NCI-H2029 (cell line): ENCODE measurements around the gene MPDU1.
"Not testable (repeated sequence)": the region's sequence is repeated elsewhere in the genome, so short reads cannot be mapped to it uniquely, and the experiment has no call there.

Experiments
- DNase-seq: peaks from one replicate; lab custom pipeline; 2025; lab: John Stamatoyannopoulos, UW

MPDU1 gene

DNA sequence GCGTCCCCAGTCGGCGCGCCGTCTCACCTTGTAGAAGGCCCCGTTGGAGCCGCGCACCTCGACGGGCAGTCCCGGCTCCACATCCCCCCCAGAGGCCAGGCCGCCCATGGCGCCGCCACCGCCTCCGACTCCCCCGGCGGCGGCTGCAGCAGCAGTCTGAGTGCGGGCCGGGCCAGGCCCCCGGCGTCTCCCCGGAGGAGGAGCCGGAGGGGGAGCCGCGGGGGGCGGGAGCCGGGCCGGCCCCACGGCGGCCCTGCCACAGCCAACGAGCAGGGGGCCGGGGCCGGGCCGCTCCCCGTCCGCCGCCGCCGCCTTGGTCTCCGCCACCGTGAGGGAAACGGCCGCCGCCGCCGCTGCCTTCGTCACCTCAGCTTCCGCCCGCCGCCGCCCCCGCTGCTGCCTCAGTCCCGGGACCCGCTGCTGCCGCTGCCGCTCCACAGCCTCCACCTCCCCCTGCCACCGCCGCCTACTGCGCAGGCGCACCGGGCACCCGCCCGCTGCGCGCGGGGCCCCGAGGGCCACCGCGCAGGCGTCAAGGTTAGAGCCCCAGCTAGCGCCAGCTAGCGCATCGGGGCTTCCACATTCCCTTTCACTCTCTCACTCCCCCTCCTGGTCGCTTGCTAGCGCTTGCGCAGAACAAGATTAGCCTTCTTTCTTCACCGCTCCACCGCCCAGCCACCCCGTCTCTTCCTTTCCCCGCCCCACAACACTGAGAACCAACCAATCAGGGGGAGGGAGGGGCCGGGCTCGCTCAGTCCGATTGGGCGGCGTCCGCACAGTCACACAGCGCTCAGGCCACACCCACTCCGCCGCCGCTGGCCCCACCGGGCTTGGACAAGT, 31.0 kb downstream of the MPDU1 start, which contains the start of gene FXR2:
Gene FXR2 (minus strand): TSS at position 473 of the 840 bp plus-strand sequence. CDS start 365 bp downstream, at position 108.
- peak; percentile 94 for DNase-seq

DNA sequence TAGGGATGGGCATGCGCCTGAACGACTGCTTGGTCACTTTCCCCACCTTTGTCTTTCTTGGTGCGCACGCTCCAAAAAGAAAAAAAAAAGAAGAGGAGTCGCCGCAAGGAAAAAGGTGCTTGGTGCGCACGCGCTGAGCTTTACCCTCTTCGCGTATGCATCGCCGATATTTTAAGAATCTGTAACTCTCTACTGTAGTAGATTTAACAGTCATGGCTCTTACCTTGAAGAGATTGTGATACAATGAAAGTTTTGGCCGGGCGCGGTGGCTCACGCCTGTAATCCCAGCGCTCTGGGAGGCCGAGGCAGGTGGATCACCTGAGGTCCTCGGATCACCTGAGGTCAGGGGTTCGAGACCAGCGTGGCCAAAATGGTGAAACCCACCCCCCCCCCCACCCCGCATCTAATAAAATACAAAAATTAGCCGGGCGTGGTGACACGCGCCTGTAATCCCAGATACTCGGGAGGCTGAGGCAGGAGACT, 31.7 kb downstream of the MPDU1 start:
- no peak for DNase-seq

DNA sequence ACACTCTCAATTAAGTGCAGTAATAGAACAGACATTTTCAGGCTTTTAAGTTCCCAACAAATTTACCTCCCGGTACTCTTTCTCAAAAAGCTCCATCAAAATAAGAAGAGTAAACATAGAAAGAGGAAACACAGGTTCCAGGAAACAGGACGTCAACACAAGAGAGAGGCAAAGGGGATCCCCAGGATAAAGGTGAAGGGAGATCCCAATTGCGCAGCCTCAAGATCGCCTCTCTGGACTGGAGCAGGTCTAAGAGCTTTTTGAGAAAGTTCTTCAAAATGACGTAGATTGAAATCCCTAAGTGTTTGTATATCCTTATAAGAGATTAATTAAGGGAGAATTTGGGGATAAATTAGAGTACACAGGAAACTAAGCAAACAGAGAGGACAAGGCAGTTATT, 35.0 kb downstream of the MPDU1 start:
- no peak for DNase-seq

DNA sequence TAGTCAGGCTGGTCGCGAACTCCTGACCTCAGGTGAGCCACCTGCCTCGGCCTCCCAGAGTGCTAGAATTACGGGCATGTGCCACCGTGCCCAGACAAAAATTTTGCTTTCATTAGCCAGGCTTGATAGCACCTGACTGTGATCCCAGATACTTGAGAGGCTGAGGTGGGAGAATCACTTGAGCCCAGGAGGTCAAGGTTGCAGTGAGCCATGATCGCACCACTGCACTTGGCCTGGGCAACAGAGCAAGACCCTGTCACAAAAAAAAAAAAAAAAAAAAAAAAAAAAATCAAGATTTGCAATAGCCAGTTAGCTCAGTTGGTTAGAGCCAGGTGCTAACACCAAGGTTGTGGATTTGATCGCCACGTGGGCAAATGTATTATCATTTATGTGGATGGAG, 37.2 kb downstream of the MPDU1 start:
- DNase-seq, result no peak

DNA sequence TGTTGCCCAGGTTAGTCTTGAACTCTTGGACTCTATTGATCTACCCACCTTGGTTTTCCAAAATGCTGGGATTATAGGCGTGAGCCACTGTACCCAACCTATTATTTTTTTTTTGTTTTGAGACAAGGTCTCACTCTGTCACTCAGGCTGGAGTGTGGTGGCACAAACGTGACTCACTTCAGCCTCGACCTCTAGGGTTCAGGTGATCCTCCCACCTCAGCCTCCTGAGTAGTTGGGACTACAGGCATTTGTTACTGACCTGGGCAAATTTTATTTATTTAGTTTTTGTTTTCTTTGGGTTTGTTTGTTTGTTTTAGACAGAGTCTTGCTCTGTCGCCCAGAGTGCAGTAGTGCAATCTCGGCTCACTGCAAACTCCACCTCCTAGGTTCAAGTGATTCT, 40.0 kb downstream of the MPDU1 start:
- no peak for DNase-seq

DNA sequence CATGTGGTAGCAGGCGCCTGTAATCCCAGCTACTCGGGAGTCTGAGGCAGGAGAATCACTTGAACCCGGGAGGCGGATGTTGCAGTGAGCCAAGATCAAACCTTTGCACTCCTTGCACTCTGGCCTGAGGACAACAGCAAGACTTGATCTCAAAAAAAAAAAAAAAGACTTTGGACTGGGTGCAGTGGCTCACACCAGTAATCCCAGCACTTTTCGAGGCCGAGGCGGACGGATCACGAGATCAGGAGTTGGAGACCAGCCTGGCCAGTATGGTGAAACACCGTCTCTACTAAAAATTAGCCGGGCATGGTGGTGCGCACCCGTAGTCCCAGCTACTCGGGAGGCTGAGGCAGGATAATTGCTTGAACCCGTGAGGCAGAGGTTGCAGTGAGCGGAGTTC, 42.1 kb downstream of the MPDU1 start:
- DNase-seq, result not testable (repeated sequence)

DNA sequence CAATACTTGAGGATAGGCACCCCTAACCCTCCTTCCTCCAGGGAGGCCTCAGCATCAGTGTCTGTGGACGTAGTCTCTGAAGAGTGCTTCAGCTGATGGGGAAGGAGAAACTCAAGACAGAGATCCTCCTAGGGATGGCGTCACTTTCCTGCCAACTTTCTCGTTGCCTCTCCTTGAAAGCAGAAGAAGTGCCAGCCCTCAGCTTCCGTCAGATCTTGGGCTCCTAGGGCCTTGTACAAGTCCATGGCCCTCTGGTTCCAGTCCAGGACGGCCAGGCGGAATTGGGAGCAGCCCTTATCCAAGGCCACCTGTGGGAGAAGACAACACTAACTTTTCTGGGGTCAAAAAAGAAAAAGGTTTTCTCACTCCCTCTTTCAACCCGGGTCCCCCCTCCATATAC, 42.7 kb downstream of the MPDU1 start:
- DNase-seq, result no peak

DNA sequence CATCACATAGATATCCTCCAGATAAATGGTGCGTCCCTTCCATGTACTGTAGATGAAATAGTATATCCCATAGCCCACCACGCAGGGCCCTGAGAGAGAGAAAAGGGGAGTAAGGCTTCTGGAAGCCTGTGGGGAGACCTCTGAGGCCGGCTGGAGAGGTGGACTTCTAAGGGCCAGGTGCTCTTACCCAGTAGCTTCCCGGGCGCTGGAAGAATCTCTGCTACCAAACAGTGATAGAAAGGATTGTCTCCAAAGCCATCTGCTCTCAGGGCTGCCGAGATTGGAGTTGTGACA, 43.3 kb downstream of the MPDU1 start:
- DNase-seq, result no peak

DNA sequence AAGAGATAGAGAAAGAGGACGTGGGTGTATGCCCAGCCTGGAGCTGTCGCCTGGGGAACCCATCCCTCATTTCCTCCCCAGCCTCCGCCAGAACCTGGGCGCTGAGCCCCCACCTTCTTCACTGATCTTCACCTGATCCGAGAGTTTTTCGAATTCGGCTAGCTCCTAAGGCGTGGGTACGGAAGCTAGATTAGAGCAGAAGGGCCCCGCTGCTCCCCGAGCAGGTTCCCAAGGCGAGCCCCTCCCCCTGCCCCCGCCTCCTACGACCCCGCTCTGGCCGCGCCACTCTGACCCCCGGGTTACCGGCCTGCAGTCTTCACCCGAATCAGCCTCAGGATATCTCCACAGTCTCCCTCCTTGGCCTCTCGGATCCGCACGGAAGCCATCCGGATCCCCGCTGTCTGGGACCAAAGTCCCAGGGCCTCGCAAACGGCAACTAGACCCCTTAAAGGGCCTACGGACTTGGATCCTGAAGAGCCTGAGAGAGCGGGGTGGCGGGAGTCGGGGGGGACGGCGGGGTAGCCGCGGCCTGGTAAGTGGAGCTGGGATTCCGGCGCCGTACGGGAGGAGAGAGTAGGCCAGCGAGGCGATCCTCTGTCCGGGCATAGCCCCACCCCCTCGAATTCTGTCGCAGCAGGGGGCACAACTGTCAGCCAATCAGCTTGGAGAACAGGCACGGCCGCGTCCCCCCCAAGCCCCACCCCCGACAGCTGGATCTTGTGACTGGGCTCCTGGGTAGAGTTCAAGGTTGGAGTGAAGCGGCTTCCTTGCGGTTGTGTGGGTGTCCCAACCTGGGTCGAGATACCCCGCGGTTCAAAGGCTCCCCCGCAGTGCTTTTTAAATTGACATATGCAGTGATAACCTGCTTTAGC, 43.8 kb downstream of the MPDU1 start, which contains the start of gene SAT2:
Gene SAT2 (minus strand): TSS at position 572 of the 872 bp plus-strand sequence. CDS start 186 bp downstream, at position 386.
- DNase-seq, result peak; percentile 34

DNA sequence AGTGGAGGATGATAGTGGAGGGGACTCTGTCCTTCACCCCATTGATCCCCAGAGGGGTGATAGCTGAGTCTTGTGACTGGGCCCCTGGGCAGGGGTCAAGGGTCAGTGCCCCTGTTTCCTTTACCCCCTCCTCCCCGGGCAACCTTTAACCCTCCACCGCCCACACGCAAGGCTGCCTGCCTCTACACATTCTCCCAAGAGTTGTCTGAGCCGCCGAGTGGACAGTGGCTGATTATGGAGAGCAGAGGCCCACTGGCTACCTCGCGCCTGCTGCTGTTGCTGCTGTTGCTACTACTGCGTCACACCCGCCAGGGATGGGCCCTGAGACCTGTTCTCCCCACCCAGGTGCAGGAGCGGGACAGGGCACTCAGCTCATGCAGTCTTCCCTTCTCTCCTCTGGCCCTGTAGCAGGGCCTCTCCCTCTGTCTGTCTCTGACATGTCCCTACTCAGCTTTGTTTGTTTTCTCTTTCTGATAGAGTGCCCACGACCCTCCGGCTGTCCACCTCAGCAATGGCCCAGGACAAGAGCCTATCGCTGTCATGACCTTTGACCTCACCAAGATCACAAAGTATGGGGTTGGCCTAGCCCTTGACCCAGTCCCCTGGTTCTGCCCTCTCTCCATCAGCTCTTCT, 46.4 kb downstream of the MPDU1 start, which contains the start of gene SHBG:
Gene SHBG (plus strand): TSS at position 197 of the 633 bp plus-strand sequence. CDS start 38 bp downstream, at position 235.
- DNase-seq, result no peak

DNA sequence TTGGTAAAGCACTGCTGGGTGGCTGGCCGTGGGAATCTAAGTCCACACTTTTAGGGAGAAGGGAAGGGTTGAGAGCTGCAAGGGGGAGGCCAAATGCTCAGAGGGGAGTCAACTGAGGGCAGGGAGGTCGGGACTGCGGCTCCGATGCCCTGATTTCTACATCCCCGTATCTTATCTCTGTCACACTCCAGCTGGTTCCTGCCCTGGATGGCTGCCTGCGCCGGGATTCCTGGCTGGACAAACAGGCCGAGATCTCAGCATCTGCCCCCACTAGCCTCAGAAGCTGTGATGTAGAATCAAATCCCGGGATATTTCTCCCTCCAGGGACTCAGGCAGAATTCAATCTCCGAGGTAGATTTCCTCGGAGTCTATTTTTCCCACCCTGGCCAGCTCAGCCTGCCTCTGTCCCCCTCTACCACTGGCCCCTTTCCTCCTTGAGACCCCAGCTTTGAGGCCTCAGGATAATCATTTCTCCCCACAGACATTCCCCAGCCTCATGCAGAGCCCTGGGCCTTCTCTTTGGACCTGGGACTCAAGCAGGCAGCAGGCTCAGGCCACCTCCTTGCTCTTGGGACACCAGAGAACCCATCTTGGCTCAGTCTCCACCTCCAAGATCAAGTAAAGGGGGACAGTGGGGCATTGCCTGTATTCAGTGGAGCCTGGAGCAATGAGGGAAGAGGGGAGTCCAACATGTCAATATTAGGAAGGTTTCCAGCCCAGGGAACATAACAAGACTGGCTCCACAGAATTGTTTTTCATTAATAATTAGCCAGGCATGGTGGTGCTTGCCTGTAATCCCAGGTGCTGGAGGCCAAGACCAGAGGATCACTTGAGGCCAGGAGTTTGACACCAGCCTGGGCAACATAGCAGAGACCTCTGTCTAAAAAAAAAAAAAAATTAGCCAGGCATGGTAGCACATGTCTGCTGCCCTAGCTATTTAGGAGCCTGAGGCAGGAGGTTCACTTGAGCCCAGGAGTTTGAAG, 48.0 kb downstream of the MPDU1 start:
- no peak for DNase-seq

DNA sequence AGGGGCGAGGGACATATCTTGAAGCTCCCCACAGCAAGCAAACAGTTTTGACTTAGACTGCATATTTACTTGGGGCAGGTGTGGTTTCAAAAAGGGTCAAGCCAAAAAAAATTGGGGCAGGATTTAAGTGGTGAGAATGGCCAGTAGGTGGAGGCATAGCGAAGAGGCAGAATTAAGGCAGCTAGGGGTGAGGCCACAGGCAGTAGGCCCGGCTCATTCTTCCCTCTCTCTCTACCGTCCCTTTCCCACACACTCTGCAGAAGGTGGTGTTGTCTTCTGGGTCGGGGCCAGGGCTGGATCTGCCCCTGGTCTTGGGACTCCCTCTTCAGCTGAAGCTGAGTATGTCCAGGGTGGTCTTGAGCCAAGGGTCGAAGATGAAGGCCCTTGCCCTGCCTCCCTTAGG, 48.8 kb downstream of the MPDU1 start:
- no peak for DNase-seq

DNA sequence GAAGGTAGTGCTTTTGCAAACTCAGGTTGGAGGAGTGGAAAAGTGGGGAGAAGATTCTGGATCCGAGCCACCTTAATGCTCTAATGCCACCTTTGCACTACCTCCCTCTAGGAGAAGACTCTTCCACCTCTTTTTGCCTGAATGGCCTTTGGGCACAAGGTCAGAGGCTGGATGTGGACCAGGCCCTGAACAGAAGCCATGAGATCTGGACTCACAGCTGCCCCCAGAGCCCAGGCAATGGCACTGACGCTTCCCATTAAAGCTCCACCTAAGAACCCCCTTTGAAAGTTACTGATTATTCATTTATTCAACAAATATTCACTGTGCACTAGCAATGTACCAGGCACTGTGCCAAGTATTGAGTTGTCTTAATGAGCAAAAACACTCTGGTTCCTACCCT, 49.4 kb downstream of the MPDU1 start:
- DNase-seq, result no peak

DNA sequence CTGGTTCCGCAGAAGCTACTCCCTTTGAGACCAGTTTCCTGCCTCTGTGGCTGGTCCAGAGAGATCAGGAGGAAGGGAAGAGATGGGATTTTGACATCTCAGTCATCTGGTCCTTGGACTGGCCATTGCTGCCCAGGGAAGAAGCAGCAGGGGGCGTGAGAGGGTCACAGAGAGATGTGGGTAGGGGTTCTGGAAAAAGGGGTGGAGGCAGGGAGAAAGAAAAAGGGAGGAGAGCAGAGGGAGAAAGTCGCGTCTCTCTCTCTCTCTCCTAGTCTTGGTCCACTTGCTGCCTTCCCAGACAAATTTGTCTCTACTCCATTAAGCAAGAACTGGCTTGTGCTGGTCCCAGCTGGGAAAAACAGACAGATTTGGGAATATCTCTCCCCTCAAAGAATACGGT, 50.7 kb downstream of the MPDU1 start:
- no peak for DNase-seq

DNA sequence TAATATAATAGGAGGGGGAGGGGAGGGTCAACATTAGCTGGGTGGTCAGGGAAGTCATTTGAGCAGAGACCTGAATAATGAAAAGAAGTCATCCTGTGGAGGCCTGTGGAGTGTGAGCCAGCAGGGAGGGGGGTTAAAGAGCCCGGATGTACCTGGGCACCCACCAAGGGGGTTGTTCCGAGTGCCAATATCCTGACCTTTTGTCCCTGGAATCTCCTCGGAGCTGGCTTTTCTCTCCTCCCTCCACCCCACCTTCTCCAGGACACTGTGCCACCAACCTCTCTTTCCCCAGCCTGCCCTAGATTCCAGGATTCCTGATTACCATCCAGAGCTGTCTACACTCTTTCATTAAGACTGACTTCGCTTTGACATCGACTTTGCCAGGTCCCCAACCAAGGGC, 52.5 kb downstream of the MPDU1 start:
- DNase-seq, result no peak
